A172 (cell line): ENCODE results near the gene ADAMTS2. TPM values are rescaled to one million over a fixed set of nuclear protein-coding genes. Genes with fewer than 3 reads are reported as not detected.

ENCODE experiments used
- DNase-seq: peaks from one replicate; pipeline ENCODE4 v3.0.0-alpha.2; 2015; ENCODE audit warnings: low spot score
- total RNA-seq: library from RNA; depleted of rRNA; stranded (reverse); fragments of >200 nt; shearing (Covaris generic); gene quantifications from 2 replicates; pipeline ENCODE4 v1.2.3, GENCODE V29; 2014

ADAMTS2 gene
- total RNA-seq, 1 experiment from 2014 or later, result 0.14 TPM

- no peak for DNase-seq
Observed at GRCh38 chr5:179124853-179125788, 220.1 kb downstream of the ADAMTS2 start.

DNA sequence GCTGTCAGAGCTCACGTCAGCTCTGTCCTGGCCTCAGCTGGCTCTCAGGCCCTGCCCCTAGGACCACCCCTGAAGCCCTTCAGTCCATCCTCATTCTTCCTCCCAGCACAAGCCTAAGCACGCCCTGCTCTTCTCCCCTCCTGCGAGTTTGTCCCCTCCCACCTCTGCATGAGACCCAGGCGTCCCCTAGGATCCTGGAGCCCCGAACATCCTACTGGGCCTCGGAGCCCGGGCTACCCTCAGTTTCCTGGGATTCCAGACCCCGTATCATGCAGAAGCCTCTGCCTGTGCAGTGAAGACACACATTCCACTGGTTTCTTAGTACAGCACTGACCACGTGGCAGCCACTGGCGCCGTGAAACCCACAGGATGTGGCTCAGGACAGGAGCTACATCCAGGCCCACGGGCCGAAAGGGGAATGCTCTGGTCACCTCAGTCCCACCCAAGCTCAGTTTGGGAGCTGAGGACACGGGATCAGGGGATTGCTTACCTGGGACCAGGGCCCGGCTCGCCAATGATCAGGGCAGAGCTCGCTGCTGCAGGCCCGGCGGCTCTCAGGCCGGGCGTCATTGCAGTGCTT lies 220.9 kb downstream of the ADAMTS2 start:
- no peak for DNase-seq

DNA sequence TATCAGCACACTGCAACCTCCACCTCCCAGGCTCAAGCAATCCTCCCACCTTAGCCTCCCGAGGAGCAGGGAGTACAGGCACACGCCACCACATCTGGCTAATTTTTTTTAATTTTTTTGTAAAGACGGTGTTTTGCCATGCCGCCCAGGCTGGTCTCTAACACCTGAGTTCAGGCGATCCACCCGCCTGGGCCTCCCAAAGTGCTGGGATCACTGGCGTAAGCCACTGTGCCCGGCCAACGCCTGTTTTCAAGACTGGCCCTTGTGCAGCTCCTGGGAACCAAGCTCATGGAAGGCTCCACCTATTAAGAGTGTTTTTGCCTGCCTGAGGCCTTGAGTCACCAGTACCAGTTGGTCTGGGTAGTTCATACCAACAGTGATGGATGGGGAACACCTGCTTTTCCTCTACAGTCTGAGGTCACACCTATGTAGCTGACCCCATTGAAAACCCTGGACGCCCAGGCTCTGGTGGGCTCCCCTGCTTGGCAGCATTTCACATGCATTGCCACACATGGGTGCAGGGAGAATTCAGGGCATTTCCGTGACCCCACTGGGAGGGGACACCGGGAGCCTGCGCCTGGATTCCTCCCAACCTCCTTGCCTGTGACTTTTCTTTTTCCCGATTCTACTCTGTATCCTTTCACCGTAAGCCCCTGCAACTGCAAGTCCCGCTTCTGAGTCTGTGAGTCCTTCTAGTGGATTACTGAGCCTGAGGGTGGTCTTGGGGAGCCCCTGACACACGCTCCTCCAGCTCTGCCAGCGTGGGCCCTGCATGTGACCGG lies 221.6 kb downstream of the ADAMTS2 start:
- no peak for DNase-seq

DNA sequence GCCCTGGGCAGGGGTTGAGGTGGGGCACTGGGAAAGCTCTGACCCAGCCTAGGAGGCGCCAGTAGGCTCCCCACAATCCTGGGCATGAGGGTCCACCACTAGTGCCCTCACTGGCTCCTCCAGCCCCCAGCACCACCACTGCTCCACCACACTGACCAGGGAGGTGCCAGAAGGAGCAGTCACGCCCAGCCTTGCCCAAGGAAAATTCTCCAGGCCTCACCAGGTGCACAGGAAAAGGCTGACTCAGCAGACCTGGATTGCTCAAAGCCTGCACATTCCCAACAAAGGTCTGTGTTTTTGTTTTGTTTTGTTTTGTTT lies 222.2 kb downstream of the ADAMTS2 start:
- DNase-seq, result no peak

GRCh38 chr5:179122411-179123108 lies 222.7 kb downstream of the ADAMTS2 start:
- DNase-seq, result no peak

DNA sequence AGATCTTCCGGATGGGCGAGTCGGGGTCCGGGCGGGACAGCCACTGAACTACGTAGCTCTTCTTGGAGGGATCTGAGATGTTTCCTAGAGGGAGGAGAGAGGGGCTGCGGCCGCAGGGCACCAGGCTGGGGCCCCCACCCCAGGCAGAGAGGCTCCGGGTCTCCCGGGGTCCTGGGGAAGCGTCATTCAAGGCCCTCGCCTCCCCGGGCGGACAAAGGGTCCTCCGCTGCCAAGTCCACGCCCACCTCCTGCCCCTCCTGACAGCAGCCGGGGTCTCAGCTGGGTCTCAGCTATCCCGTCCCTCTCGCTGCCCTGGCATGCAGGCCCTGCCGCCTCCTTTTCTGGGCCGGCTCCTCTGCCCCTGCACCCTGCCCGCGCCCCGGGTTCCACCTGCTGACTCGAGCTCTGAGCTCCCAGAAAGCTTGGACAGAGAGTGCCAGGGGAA lies 223.6 kb downstream of the ADAMTS2 start:
- no peak for DNase-seq

DNA sequence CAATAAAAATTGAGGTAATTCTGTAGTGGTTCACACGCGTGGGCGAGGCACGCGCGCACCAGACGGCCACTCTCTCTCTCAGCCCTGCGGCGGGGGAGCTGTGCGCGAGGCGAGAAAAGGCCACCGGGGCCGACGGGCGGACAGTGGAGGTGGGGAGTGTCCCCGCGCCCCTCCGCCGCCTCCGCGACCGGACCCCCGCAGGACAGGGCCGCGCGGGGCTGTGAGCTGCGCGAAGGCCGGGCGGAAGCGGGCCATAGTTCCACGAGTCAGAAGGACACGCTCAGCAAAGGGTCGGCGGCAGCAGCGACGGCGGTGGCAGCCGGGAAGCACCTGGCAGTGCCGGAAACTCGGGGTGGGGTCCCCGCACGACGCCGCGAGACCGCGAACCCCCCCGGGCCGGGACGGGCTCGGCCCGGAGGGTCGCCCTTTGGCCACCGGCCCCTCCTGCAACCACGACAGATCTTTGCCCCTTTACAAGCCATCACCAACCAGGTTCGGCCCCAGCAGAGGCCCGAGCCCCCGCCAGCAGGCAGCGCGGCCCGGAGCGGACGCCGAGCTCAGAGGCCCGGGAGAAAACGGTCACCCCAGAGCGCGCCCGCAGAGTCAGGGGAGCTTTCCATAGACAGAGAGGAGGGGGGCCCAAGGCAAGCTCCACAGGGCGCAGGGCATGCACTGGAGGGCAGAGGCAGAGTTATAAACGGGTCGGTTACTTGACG lies 224.2 kb downstream of the ADAMTS2 start:
- DNase-seq, result no peak

DNA sequence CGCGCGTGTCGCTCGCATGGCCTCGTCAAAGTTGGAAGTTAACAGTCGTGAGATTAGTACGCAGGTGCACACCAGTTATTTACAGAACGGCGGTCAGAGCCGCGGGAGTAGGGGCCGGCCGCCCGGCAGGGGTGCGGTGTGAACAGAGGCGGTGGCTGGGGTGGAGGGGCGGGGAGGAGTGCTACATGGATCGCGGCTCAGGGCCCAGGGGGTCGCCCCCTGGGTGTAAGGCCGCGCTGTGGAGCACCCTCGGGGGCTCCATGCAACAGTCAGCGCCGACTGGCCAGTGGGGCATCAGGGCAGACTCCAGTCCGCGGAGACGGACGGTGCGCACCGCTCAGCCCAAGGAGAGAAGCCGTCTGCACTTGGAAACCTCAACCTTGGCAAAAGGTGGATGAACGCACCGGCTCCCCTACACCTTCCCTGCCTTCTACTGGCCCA lies 224.8 kb downstream of the ADAMTS2 start:
- DNase-seq, result no peak

- no peak for DNase-seq
Observed at GRCh38 chr5:179119415-179120170, 225.7 kb downstream of the ADAMTS2 start.

DNA sequence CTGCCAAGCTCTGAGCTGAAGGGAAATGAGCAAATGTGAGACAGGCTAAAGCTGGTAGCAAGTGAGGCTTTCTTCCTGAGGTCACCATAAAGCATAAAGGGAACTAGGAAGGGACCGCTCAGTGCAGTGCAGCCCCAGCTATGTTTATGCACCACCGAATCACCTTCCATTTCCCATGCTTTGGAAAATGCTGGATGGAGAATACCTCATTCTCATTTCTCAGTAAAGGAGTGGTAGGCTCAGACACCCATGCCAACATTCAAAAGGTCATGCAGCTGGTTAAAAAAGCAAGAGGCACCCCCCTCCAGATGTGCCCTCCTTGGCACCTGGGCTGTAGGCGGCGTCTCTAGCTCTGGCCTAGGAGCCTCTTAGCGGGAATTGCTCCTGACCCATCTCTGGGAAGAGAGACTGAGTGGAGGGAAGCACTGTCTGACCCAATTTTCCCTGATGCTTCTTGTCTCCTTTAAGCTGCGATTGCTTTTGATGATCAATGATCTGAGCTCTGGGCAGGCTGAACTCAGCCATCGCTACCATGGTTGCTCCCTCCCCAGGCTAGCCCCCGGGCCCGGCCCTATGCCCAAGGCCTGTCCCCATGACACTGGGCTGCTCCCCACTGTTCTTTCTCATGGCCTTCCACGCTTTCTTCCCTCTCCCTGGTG lies 226.4 kb downstream of the ADAMTS2 start:
- DNase-seq, result no peak

GRCh38 chr5:179118338-179118737 lies 226.9 kb downstream of the ADAMTS2 start:
- DNase-seq, result no peak

DNA sequence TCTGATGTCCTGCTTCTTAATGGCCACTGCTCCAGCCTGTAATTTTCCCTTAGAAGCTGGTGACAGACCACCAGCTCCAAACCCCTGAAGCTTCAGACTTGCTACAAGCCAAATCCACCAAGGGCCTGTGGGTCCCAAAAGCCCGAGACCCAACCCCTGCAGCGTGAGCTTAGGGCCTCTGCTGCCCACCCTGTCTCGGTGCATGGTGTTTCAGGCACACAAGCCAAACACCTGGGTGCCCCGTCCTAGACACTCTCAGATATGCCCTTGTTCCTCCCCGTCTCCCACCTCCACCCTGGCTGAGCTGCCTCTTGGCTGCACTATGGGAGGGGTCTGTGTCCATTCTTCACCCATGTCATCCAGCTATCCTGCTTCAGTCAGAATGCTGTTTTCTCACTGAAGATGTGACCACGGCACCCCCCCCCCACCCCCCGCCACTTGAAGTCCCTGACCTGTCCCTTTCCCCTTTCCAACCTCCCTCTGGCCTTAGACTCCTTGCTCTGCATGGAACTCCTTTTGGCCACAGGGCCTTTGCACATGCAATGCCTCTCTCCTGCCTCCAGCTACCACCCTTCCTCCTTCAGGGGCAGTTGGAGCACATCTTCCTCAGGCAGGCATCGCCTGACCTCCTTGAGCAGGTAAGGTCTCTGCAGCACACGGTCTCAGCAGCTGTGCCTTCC lies 229.3 kb downstream of the ADAMTS2 start:
- DNase-seq, result no peak

DNA sequence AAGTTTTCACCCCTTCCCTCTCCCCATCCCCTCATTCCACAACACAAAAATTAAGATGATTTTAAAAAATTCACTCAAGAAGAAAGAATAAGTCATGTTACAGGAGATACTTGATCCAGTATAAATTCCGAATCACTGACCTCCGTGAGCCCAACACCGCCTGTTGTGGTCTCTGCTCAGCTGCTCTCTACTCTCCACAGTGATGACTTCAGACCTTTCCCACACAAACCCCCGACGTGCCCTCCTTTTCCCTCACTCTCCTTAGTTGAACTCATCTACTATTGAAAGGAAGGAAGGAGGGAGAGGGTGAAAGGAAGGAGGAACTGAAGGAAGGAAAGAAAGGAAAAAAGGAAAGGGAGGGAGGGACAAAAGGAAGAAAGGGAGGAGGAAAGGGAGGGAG lies 230.0 kb downstream of the ADAMTS2 start:
- no peak for DNase-seq

DNA sequence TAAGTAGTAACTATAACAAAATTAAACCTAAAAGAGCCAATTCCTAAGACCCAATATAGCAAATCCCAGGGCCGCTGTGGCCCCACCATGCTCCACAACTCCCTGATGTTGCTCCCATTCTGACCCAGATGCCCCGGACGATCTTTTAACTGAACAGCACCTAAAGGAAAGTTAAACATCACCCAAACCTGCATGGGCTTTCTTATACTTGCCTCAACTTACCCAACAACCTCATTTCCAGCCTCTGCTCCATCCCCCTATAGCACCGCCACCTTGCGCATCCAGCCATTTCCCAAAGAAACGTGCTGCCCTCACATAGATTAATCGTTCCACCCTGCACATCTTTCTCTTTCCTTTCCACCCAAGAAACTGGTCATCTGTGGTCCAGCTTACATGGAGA lies 230.5 kb downstream of the ADAMTS2 start:
- DNase-seq, result no peak

DNA sequence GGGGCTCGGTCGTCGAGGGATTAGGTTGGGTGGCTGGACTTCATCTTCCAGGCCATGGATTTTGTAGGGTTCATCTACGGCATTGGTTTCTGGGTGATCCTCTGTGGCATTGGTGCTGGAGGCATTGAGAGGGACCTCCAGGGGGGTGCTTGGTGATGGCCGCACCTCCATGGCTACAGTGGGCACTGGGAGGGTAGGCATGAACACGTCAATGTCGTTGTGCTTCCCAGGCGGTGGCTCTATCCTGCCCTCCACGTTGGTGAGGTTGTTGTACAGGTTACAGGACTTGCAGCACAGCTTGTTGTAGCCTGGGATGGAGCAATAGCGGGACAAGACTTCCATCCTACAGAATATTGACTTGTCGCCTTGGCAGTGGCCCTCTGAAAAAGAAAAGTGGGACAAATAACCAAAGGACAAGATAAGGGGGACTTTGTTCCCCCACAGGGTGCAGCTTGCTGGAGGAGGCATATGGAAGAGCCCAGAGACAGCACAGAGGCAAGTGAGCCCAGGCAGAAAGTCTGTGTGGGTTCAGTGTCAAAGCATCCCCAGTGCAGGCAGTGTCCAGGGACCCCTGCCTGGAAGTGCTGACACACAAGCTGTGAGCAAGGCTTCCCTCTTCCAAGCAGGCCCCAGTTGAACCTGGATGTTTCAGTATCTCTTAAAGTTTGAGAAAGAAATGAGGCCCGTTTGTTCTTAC lies 231.2 kb downstream of the ADAMTS2 start:
- DNase-seq, result no peak

DNA sequence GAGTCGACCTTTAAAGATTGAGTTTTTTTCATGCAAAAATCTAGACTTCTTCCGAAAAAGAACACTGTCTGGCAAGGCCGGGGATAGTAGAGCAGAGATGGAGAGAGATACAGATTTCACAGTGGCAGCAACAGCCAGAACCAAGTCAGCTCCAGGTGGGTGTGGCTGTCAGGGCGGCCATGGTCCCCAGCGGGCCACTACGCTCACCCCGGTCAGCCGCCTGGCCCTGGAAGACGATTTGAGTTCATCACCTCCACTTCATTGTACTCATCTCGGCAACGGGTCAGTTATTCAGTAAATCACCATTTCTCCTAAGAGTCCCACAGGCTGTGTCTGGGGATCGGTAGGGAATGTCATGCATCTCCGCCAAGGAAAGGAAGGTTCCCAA lies 232.1 kb downstream of the ADAMTS2 start:
- DNase-seq, result no peak

DNA sequence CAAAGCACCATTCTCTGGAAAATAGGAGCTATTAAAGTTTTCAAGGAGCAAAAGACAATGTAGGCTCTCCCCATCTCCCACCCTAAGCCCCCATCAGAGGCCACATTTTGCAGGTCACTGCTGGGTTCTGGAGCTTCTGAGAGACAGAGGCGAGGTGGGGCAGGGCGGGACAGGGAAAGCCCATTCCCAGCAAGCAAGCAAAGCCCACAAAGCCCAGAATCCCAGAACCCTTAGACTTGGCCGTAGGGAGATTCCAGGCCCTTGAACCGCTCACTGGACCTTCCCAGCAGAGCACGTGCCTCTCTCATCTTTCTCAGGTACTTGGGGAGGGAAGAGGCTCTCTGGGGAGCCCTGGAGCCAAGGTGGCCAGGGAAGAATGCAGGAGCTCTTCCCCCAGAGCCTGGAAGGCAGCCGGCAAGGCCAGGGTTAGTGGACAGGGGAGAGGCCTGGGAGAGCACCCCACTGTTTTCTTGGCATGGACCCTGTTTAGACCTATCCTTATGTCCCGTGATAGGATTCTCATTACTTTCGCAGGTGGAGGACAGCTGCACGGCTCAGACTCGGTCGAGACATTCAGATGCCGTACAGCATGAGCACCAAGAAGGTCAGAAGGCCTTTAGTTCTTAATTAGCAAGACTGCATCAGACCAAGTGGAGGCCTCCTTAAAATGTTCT lies 232.7 kb downstream of the ADAMTS2 start:
- DNase-seq, result no peak
